GM18909 (cell line): ENCODE results near the gene COG5.

ENCODE experiments used
- ATAC-seq: cut with Tn5 transposase; IDR thresholded peaks from one replicate; pipeline ENCODE4 v1.9.1; 2021; ENCODE audit warnings: mild to moderate bottlenecking; ENCODE audit not compliant: unreplicated experiment, poor library complexity

COG5 gene

DNA sequence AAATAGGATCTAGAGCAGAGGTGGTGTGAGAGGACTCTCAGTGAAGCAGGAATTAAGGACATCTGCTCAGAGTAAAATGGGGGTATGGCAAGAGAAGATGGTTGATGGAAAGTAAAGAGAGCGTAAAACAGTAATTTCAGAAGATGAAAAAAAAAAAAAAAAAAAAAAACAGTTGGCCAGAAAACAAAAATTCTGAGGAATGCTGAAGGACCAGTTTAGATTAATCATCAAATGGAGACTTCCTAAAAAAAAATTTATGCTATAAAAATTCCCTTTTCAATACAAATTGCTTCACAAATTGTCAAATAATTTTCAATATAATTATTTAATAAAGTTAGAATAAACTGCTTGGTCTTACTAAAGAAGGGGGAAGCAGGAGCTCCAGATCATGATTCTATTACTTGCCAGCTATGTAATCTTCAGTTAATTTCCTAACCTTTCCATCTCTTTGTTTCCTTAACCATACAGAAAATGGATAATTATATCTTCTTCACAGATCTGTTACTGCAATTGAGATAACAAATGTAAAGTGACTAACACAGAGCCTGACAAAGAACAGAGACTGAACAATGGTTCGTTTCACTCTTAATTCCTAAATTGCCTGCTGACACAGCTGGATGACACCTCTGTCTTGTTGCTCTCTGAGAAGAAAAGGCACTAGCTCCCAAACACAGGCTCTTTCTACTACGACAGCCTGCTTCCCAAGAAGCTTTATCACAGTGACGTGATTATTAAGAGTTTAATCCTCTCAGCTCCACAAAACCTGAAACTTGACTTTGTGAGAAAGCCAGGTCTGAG is 158.8 kb downstream of the COG5 start:
- no peak for ATAC-seq

GRCh38 chr7:107398161-107398560 is 165.6 kb downstream of the COG5 start:
- no peak for ATAC-seq

DNA sequence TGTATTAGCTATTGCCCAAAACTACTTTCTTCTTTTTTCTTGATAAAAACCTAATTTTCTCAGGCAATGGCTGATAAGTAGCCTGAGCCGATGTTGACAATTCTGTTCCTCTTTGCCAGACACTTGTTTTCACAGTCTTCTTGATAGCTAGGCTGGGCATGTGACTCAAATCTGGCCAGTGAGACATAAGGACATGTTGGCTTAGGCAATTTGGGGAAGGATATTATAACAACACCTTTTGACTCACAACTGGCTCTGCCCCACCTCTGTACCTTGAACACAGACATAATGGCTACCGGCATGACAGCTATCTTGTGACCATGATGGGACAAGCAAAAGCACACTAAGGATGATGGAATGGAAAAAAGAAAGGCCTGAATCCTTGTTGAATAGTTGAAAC is 166.7 kb downstream of the COG5 start:
- no peak for ATAC-seq

- no peak for ATAC-seq
Observed at GRCh38 chr7:107396081-107396480, 167.6 kb downstream of the COG5 start.

GRCh38 chr7:107394831-107395230 is 168.9 kb downstream of the COG5 start:
- no peak for ATAC-seq

DNA sequence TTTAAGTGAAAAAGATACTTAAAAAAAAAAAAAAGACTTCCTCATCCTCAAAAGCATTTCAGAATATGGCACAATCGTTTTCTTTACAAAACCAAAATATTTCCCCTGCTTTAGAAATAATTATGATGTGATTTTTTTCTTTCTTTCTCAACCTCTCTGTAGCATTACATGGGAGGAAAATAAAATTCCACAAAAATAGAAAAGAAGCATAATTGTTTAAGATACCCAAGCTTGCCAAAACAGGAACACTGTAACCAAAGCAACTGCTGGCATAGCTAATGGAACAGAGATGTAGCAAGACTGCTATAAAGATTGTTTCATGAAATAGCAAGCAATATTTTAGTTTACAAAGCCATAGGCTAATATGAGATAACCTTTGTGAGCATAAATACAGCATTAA is 169.4 kb downstream of the COG5 start:
- no peak for ATAC-seq

GRCh38 chr7:107392830-107393229 is 170.9 kb downstream of the COG5 start:
- no peak for ATAC-seq

DNA sequence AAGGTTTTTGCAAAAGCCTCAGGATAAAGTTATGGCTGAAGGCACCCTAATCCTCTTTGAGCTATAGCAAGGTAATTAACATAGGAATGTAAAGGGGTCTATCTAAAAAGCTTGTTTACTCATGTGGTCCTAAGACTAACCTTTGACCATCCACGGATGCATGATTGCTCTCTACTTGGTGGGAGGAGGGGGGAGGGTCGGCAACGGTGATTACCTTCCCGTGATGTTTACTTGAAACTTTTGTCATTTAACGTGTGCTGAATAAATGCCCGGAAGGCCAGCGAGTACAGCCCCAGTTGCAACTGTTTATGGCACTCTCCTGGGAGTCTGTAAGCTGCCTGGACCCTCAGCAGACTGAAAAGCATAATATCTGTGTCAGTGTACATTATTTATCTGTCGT is 172.8 kb downstream of the COG5 start:
- no peak for ATAC-seq

DNA sequence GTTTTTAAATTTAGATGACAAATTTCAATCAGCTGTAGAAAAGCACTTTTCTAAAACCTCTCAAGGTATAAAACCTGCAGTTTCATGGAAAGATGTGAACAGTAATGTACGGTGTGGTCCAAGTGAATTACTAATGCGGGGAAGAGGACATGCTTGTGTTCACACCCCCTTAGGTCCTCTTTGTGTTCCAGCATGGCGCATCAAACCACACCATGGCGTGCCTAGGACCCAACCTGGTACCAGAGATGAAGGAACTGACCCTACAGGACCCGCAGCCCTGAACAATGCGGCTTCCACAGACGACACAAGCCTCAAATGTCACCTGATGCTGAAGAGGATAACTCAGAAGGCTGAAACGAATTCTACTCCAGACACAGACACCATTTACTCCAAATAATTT is 175.1 kb downstream of the COG5 start:
- ATAC-seq, result no peak

GRCh38 chr7:107387573-107388219 is 176.0 kb downstream of the COG5 start:
- no peak for ATAC-seq

DNA sequence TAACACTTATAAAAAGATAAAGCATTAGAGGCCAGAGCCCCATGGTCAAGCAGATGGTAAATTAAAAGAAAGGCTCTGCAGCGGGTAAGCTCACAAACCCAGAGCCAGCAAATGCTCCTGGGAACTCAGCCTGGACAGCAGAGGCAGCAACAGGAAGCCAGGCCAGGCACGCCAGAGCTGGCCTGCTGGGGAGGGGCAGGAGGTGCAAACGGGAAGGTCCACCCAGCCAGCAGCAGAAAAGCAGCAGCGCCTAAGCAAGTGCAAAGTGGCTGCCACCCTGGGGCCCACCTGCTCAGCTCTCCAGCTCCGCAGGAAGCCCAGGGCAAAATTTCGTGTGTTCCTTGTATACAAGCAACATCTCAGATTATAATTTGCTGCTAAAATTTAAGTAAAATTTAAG is 176.6 kb downstream of the COG5 start:
- no peak for ATAC-seq

- ATAC-seq, result no peak
Observed at GRCh38 chr7:107386548-107387102, 177.1 kb downstream of the COG5 start.

DNA sequence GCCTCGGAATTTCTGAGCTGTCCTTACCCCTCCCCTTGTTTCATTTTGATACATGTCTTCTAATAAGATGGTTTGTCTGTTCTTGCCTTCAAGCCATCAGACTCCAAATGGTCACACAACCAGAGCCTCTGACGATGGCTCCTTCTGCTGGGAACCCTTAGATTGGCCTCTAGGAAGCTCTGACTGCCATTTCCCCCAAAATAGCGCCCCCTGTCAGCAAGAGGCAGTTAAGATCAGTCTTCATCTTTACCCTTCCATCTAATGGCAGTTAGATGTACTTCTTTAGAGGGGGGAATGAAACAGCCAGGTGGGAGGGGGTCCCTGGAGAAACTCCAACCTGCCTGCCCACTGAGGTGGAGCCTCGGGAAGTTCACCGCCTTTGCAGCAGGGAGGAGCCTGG is 179.7 kb downstream of the COG5 start:
- ATAC-seq, result no peak

- ATAC-seq, result no peak
Observed at GRCh38 chr7:107383203-107383602, 180.5 kb downstream of the COG5 start.

DNA sequence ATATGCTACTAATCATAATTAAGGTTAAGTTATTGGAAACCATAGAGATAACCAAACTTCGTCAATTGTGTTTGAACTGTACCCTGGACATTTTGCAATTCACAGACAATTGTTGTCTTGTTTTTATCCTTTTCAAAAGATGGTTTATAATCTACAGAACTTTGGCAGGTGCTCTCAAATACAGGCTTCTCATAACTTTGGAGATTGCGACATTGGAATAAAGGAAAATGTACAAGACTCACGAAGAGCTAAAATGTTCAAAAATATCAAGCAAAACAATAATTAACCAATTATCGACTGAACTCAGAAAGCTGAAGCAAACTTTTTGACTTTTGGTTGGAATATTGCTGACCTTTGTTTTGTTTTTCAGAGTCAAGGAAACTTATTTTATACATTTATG is 182.3 kb downstream of the COG5 start:
- no peak for ATAC-seq

- no peak for ATAC-seq
Observed at GRCh38 chr7:107373354-107373753, 190.4 kb downstream of the COG5 start.

GRCh38 chr7:107372298-107372697 is 191.4 kb downstream of the COG5 start:
- no peak for ATAC-seq

- ATAC-seq, result no peak
Observed at GRCh38 chr7:107370816-107371215, 192.9 kb downstream of the COG5 start.

DNA sequence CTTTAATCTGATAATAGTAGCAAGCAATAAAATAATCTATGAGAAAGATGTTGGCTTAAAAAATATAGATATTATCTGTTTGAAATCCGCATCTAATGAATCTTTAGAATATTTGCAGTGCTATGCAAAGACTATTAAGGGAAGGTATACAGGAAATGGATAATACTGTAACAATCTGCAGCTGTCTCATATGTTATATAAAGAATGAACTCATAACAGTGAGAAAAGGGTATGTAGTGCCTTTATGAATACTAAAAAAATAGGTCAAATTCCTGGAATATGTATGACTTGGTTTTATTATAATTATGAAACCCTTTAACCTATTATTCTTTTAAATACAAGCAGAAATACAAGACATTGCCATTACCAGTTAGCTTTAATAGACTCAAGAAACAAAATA is 198.9 kb downstream of the COG5 start:
- ATAC-seq, result no peak

- no peak for ATAC-seq
Observed at GRCh38 chr7:107359520-107360316, 204.0 kb downstream of the COG5 start.

DNA sequence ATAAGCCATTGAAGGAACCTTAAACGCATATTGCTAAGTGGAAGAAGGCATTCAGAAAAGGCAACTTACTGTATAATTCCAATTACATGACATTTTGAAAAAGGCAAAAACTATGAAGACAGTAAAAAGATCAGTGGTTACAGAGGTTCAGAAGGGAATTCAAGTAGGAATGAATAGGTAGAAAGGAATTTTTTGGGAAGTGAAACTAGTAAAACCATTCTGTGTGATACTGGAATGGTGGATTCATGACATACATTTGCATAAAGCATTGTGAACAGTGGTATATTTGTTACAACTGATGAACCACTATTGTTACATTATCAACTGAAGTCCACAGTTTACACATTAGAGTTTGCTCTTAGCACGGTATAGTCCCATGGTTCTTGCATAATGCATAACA is 208.1 kb downstream of the COG5 start:
- no peak for ATAC-seq
